HG02981 (cell line): ENCODE measurements around the gene DCUN1D4.
A peak's percentile ranks its signal among the peaks of the same experiment; 100 is the strongest.

Source experiments
- ATAC-seq: cut with Tn5 transposase; IDR thresholded peaks from one replicate; pipeline ENCODE4 v1.9.1; 2021; ENCODE audit warnings: mild to moderate bottlenecking, moderate library complexity; ENCODE audit not compliant: unreplicated experiment

DCUN1D4 gene

GRCh38 chr4:51842554-51843308, at the start of gene DCUN1D4:
Gene DCUN1D4 (plus strand): TSS chr4:51843153. CDS start chr4:51843243, 90 bp downstream.
- peak; percentile 93 for ATAC-seq

- no peak for ATAC-seq
These were observed 22.3 kb upstream of the DCUN1D4 start for GRCh38 chr4:51820443-51821234.

GRCh38 chr4:51825341-51825740, 17.6 kb upstream of the DCUN1D4 start:
- ATAC-seq, result no peak

- ATAC-seq, result no peak
These were observed 12.7 kb upstream of the DCUN1D4 start for GRCh38 chr4:51830156-51830720.

GRCh38 chr4:51831133-51831532, 11.8 kb upstream of the DCUN1D4 start:
- peak; percentile 77 for ATAC-seq

GRCh38 chr4:51833236-51833635, 9.7 kb upstream of the DCUN1D4 start:
- no peak for ATAC-seq

GRCh38 chr4:51835079-51835478, 7.9 kb upstream of the DCUN1D4 start:
- ATAC-seq, result no peak

GRCh38 chr4:51835855-51836254, 7.1 kb upstream of the DCUN1D4 start:
- ATAC-seq, result no peak

- no peak for ATAC-seq
These were observed 6.4 kb upstream of the DCUN1D4 start for GRCh38 chr4:51836549-51836948.

- no peak for ATAC-seq
These were observed 2.2 kb upstream of the DCUN1D4 start for GRCh38 chr4:51840781-51841180.

GRCh38 chr4:51842167-51842553, 793 bp upstream of the DCUN1D4 start:
- no peak for ATAC-seq

- ATAC-seq, result no peak
These were observed 578 bp downstream of the DCUN1D4 start for GRCh38 chr4:51843309-51844152.

- ATAC-seq, result peak; percentile 46
These were observed 1.5 kb downstream of the DCUN1D4 start for GRCh38 chr4:51844153-51845054.

GRCh38 chr4:51845055-51845426, 2.1 kb downstream of the DCUN1D4 start:
- no peak for ATAC-seq

- ATAC-seq, result no peak
These were observed 2.8 kb downstream of the DCUN1D4 start for GRCh38 chr4:51845711-51846110.

GRCh38 chr4:51849430-51849829, 6.5 kb downstream of the DCUN1D4 start:
- no peak for ATAC-seq

- no peak for ATAC-seq
These were observed 7.3 kb downstream of the DCUN1D4 start for GRCh38 chr4:51850294-51850693.

GRCh38 chr4:51851090-51851936, 8.4 kb downstream of the DCUN1D4 start:
- no peak for ATAC-seq

- ATAC-seq, result no peak
These were observed 9.0 kb downstream of the DCUN1D4 start for GRCh38 chr4:51851937-51852290.
